Measurements from ENCODE around the gene TEX2. TPM values are rescaled to one million over a fixed set of nuclear protein-coding genes. Genes with fewer than 3 reads are reported as not detected.

The TEX2 gene
- total RNA-seq, 1 experiment from 2014 or later, result 27.9 TPM

DNA sequence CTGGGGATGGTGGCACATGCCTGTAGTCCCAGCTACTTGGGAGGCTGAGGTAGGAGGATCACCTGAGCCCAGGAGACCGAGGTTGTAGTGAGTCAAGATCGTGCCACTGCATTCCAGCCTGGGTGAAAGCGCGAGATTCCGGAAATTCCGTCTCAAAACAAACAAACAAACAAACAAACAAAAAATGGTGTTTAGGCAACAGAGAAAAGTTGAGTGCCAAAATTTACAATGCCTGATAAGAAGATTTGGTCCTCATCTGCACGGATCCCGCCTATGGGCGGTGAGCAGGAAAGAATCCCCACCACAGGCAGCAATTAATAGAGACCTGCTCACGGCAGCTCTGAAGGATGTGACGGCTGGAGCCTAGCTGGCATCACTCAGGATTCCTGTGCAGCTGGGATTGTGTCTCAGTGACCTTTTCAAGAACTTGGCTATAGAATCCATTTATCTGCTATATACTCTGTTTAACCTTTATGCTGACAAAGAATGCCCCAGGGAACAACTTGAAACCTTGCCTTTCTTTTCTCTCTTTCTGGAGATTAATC, 14.0 kb upstream of the TEX2 start:
- no peaks in the 10 kb centered on the region for H3K9me3 ChIP-seq (ENCODE audit: insufficient read depth, low read depth)
- no peaks in the 10 kb centered on the region for H3K27me3 ChIP-seq (ENCODE audit: insufficient read depth, low read depth)
- no TSS peak for BruUV-seq (replicated peaks)
- H3K79me2 ChIP-seq (ENCODE audit: low read depth), result no peaks in the 10 kb centered on the region
- no peaks in the 10 kb centered on the region for H3K9me2 ChIP-seq (ENCODE audit: insufficient read depth)
- TF ChIP-seq, protein P1, sequence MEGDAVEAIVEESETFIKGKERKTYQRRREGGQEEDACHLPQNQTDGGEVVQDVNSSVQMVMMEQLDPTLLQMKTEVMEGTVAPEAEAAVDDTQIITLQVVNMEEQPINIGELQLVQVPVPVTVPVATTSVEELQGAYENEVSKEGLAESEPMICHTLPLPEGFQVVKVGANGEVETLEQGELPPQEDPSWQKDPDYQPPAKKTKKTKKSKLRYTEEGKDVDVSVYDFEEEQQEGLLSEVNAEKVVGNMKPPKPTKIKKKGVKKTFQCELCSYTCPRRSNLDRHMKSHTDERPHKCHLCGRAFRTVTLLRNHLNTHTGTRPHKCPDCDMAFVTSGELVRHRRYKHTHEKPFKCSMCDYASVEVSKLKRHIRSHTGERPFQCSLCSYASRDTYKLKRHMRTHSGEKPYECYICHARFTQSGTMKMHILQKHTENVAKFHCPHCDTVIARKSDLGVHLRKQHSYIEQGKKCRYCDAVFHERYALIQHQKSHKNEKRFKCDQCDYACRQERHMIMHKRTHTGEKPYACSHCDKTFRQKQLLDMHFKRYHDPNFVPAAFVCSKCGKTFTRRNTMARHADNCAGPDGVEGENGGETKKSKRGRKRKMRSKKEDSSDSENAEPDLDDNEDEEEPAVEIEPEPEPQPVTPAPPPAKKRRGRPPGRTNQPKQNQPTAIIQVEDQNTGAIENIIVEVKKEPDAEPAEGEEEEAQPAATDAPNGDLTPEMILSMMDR (conservative IDR thresholded peaks at IDR 0.05), result no peak
- no peak for TF ChIP-seq EZH2 (IDR thresholded peaks at IDR 0.05; ENCODE audit: low read depth)
- H3K36me3 ChIP-seq (ENCODE audit: low read depth), result no peaks in the 10 kb centered on the region
- no peaks in the 10 kb centered on the region for H4K20me1 ChIP-seq (ENCODE audit: insufficient read depth)
- intact Hi-C loops (cut with micrococcal nuclease; ENCODE audit: unreplicated experiment), result no loop called here
- no peak overlapping the region for H3K4me3 ChIP-seq
- no peaks in the 10 kb centered on the region for H3K4me1 ChIP-seq (replicated peaks; ENCODE audit: insufficient read depth)
- no peaks in the 10 kb centered on the region for H3F3A ChIP-seq (ENCODE audit: insufficient read depth, low read depth)
- H3K4me2 ChIP-seq, result no peak overlapping the region
- CTCF ChIA-PET, result no interaction called here
- no peak overlapping the region for H3K27ac ChIP-seq
- no peak for DNase-seq
- POLR2A ChIA-PET (ENCODE audit: unreplicated experiment), result no interaction called here
- H2AFZ ChIP-seq, result no peak overlapping the region

DNA sequence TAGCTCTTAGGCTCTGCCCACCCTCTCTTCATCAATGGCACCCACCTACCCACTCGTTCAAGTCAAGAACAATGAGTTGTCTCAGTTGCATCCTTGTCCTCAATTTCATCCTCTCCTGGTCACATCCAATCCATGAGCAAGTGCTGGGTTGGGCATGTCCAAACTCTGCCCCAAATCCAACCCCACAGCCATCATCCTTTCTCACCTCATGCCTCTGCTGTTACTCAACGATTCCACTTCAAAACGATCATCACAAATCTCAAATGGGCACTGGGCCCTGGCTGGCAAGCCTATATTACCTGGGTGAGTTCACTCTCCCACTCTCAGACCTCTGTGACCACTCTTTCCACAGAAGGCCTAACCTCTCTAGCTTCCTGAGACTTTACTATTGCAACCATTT, 12.0 kb upstream of the TEX2 start:
- H3K4me1 ChIP-seq (replicated peaks; ENCODE audit: insufficient read depth), result no peaks in the 10 kb centered on the region
- no TSS peak for BruUV-seq (replicated peaks)
- H3K9me3 ChIP-seq (ENCODE audit: insufficient read depth, low read depth), result no peaks in the 10 kb centered on the region
- intact Hi-C loops (cut with micrococcal nuclease; ENCODE audit: unreplicated experiment), result no loop called here
- H3K4me3 ChIP-seq, result no peak overlapping the region
- no peaks in the 10 kb centered on the region for H3K27me3 ChIP-seq (ENCODE audit: insufficient read depth, low read depth)
- H3K36me3 ChIP-seq (ENCODE audit: low read depth), result no peaks in the 10 kb centered on the region
- POLR2A ChIA-PET (ENCODE audit: unreplicated experiment), result no interaction called here
- no peak overlapping the region for H2AFZ ChIP-seq
- no peaks in the 10 kb centered on the region for H3K79me2 ChIP-seq (ENCODE audit: low read depth)
- DNase-seq, result no peak
- CTCF ChIA-PET, result no interaction called here
- H4K20me1 ChIP-seq (ENCODE audit: insufficient read depth), result no peaks in the 10 kb centered on the region
- H3K27ac ChIP-seq, result no peak overlapping the region
- no peaks in the 10 kb centered on the region for H3K9me2 ChIP-seq (ENCODE audit: insufficient read depth)
- TF ChIP-seq EZH2 (IDR thresholded peaks at IDR 0.05; ENCODE audit: low read depth), result no peak
- TF ChIP-seq, protein P1 (conservative IDR thresholded peaks at IDR 0.05), result no peak
- no peaks in the 10 kb centered on the region for H3F3A ChIP-seq (ENCODE audit: insufficient read depth, low read depth)
- H3K4me2 ChIP-seq, result no peak overlapping the region

DNA sequence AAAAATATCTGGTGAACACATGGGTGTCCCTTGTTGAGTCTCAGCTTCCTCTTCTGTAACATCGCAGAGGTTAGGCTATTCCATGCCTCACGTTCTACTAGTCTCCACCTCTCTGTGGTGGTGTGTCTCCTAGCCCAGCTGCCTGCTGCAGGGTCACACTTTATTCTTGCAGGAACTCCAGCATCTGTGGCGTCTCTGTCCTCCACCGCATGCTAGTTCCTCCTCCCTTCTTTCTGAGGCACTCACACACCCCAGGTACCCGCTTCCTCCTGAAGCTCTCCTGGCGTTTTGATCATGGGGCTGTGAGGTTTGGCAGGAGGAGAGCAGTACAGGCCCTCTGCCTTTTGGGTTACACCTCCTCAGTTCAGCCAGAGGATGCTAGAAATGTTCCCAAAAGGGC, 9.9 kb upstream of the TEX2 start:
- ChIA-PET CTCF (no interaction called here), POLR2A (ENCODE audit: unreplicated experiment) (no interaction called here)
- no peaks in the 10 kb centered on the region for H3F3A ChIP-seq (ENCODE audit: insufficient read depth, low read depth)
- H3K4me1 ChIP-seq (replicated peaks; ENCODE audit: insufficient read depth), result no peaks in the 10 kb centered on the region
- H3K27me3 ChIP-seq (ENCODE audit: insufficient read depth, low read depth), result peaks cover 13% of the 10 kb centered on the region
- H3K4me3 ChIP-seq, result no peak overlapping the region
- BruUV-seq (replicated peaks), result no TSS peak
- no peak overlapping the region for H3K27ac ChIP-seq
- no peaks in the 10 kb centered on the region for H3K79me2 ChIP-seq (ENCODE audit: low read depth)
- TF ChIP-seq, protein P1 (conservative IDR thresholded peaks at IDR 0.05), result no peak
- no peak for TF ChIP-seq EZH2 (IDR thresholded peaks at IDR 0.05; ENCODE audit: low read depth)
- no peaks in the 10 kb centered on the region for H3K36me3 ChIP-seq (ENCODE audit: low read depth)
- H3K4me2 ChIP-seq, result no peak overlapping the region
- H2AFZ ChIP-seq, result no peak overlapping the region
- H3K9me3 ChIP-seq (ENCODE audit: insufficient read depth, low read depth), result no peaks in the 10 kb centered on the region
- H3K9me2 ChIP-seq (ENCODE audit: insufficient read depth), result no peaks in the 10 kb centered on the region
- intact Hi-C loops (cut with micrococcal nuclease; ENCODE audit: unreplicated experiment), result no loop called here
- no peaks in the 10 kb centered on the region for H4K20me1 ChIP-seq (ENCODE audit: insufficient read depth)
- DNase-seq, result no peak

Measured in PC-9 (cell line).